ENCODE data around the gene SRCIN1.
"Not testable (repeated sequence)": the region's sequence is repeated elsewhere in the genome, so short reads cannot be mapped to it uniquely, and the experiment has no call there.

Gene SRCIN1

GRCh38 chr17:38484242-38485145 lies 121.3 kb downstream of the SRCIN1 start:
- peak; percentile 61 for DNase-seq (ENCODE audit: low spot score)

DNA sequence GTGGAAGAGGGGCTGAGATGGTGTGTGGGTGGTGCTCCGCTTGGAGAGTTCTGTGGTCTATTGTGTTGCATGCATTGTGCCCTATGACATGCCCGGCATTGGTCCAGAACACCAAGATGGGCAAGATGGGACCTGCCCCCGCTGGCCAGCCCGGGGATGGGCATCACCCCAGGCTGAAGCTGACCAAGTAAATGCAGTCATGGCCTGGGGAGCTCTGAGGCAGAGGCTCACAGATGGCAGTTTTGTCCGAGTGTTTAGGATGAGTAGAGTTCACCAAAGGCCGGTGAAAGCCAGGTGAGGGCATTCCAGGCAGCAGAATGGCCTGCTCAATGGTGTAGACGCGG lies 123.1 kb downstream of the SRCIN1 start:
- DNase-seq (ENCODE audit: low spot score): not testable (repeated sequence)

- DNase-seq (ENCODE audit: low spot score): not testable (repeated sequence)
Observed at GRCh38 chr17:38482039-38482699, 123.6 kb downstream of the SRCIN1 start.

All from SK-N-DZ (cell line).